CD4-positive, alpha-beta T cell treated with Interferon gamma for 1 hour (primary cell): ENCODE results near the gene MYBPHL.
A peak's percentile ranks its signal among the peaks of the same experiment; 100 is the strongest.

ENCODE experiments used
- DNase-seq: peaks from one replicate; pipeline ENCODE4 v3.0.0-alpha.2; 2020

MYBPHL gene

GRCh38 chr1:109250454-109251276 is 56.1 kb downstream of the MYBPHL start:
- DNase-seq, result no peak

DNA sequence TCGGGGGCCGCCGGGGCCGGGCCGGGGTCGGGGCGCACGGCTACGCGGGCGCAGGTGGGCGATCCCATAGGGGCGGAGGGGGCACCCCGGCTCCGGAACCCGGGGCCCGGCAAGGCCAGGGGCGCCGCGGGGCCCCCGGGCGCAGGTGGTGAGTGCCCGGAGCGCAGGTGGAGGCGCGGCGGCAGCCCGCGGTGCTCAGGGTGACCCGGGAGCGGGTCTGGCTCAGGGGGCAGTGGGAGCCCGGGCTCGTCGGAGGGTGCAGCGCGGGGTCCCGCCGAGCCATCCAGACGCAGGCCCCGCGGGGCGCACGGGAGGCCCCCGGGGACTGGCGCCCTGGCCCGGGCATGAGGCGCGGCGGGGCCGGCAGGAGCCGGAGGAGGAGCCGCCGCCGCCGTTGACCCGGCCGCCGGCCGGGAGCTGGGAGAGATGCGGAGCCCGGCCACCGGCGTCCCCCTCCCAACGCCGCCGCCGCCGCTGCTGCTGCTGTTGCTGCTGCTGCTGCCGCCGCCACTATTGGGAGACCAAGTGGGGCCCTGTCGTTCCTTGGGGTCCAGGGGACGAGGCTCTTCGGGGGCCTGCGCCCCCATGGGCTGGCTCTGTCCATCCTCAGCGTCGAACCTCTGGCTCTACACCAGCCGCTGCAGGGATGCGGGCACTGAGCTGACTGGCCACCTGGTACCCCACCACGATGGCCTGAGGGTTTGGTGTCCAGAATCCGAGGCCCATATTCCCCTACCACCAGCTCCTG is 57.0 kb downstream of the MYBPHL start:
- DNase-seq, result no peak

- peak; percentile 55 for DNase-seq
Measured at GRCh38 chr1:109248797-109249629, 57.8 kb downstream of the MYBPHL start, which contains the start of gene CELSR2. CELSR2 (plus strand) TSS chr1:109249539; CDS start chr1:109250080, 541 bp downstream.

DNA sequence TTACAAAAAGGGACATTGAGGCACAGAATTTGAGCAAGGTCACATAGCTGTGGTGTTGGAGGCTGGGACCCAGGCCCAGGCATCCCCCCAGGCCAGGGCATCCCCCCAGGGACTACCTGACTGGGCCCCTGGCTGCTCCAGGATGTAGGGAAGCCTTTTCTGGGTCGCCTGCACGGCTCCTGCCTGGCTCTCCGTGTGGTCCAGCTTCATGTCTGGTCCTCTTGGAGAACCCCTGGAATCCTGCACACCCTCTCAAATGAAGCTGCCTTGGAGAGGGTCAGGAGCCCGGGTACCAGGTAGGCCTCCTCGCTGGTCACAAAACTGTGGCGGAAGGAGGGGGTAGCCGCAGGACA is 58.4 kb downstream of the MYBPHL start:
- DNase-seq, result no peak

- DNase-seq, result no peak
Measured at GRCh38 chr1:109247401-109248365, 59.1 kb downstream of the MYBPHL start.

DNA sequence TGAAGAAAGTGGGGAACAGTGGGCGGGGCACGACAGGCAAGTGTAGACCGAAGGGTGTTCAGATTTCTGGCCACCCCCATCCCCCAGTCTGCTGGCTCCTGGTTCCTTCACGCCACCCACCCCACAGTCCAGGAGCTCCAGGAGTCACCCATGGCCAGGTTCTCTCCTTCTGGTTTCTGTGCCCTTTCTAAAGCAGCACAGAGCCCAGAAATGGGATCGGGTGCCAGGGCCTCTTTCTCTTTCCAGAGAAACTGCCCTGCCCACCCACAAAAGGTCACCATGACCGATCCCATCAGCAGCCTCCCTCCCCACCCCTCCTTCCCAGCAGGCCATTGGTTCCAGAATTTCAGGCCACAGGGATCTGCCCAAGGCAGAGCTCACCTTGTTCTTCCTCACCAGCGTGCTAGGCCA is 60.7 kb downstream of the MYBPHL start:
- no peak for DNase-seq

DNA sequence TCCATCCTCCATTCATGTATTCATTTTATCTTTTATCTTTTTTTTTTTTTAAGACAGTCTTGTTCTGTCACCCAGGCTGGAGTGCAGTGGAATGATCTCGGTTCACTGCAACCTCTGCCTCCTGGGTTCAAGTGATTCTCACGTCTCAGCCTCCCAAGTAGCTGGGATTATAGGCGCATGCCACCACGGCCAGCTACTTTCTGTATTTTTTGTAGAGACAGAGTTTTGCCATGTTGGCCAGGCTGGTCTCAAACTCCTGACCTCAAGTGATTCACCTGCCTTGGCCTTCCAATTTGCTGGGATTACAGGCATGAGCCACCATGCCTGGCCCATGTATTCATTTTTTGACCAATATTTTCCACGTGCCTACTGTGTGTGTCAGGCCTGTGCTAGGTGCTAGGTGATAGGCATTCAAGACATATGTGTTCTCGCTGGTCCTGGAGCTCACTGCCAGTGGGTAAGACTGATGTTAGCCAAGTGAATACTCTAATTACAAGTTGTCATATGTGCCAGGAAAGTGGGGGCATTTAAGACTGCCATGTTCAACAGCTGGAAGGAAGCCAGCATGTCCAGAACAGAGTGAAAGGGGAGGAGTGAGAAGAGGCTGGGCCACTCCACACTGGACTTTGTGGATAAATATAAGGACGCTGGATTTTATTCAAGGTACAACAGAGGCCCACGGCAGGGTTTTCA is 62.8 kb downstream of the MYBPHL start:
- no peak for DNase-seq

DNA sequence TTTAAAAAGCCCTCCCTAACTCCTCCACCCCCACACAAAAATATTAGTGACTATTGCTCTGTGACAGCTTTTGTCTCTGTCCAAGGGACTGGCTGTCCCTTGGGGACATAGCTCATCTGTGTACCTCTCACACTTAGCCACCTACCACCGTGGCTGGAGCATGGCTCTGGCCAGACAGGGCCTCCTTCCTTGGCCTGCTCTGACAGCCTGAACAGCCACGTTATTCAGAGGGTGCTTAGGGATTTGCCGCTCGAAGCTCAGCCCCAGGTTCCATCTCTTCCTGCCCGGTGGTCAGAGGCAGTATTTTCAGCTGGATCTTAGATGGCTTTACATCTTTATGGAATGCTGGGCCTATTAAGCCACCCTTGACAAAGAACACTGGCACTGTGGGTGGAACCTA is 63.6 kb downstream of the MYBPHL start:
- DNase-seq, result no peak

DNA sequence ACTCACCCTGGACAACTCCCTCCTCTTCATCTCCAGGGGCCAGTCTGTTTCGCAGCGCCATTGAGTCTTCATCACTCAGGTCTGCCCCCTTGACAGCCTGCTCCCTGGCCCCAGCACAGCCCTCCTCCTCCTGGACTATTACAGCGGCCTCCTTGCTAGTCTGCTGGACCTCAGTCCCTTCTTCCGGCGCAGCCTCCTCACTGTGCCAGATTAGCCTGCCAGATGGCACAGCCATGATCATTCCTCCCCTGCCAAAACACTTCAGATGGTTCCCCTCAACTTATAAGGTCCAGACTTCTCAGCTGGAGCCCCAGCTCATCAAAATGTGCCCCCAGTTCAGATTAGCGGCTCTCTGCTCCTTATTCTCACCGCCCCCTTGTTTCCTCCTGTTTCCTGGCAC is 64.4 kb downstream of the MYBPHL start:
- no peak for DNase-seq
